Measurements from ENCODE around the gene NDUFA9.

The NDUFA9 gene

GRCh38 chr12:4604684-4605193 lies 44.2 kb upstream of the NDUFA9 start:
- peak; percentile 97 for ATAC-seq
- TF ChIP-seq CREB5 (CRISPR knock-in tag; IDR thresholded peaks at IDR 0.05; ENCODE audit: low read depth) (no peak), ZNF565 (CRISPR knock-in tag; conservative IDR thresholded peaks at IDR 0.05; ENCODE audit: low read depth) (no peak), PATZ1 (CRISPR knock-in tag; IDR thresholded peaks at IDR 0.05; ENCODE audit: borderline replicate concordance) (peak; percentile 75; the same call in 1 of the 2 replicates), GLIS3 (CRISPR knock-in tag; IDR thresholded peaks at IDR 0.05) (no peak), TCF4 (CRISPR knock-in tag; IDR thresholded peaks at IDR 0.05; ENCODE audit: borderline replicate concordance) (no peak), ZFP3 (CRISPR knock-in tag; IDR thresholded peaks at IDR 0.05) (0 out of 2 replicates have a peak, but pooled peaks have one; percentile 26)

- ATAC-seq: no peak
- TF ChIP-seq ZNF8 (CRISPR knock-in tag; IDR thresholded peaks at IDR 0.05) (no peak), TSHZ2 (CRISPR knock-in tag; IDR thresholded peaks at IDR 0.05) (peak; percentile 45; the same call in 1 of the 2 replicates), TCF4 (CRISPR knock-in tag; IDR thresholded peaks at IDR 0.05; ENCODE audit: borderline replicate concordance) (peak; percentile 84), BACH2 (CRISPR knock-in tag; IDR thresholded peaks at IDR 0.05; ENCODE audit: borderline replicate concordance) (no peak)
Measured at GRCh38 chr12:4607056-4607455, 41.9 kb upstream of the NDUFA9 start.

- TF ChIP-seq ISL1 (CRISPR knock-in tag; IDR thresholded peaks at IDR 0.05) (no peak), TSHZ2 (CRISPR knock-in tag; IDR thresholded peaks at IDR 0.05) (no peak), PATZ1 (CRISPR knock-in tag; IDR thresholded peaks at IDR 0.05; ENCODE audit: borderline replicate concordance) (no peak)
- ATAC-seq: no peak
Measured at GRCh38 chr12:4609071-4609470, 39.8 kb upstream of the NDUFA9 start.

GRCh38 chr12:4610481-4610880 lies 38.4 kb upstream of the NDUFA9 start:
- no peak for ATAC-seq
- TF ChIP-seq GLIS3 (CRISPR knock-in tag; IDR thresholded peaks at IDR 0.05) (no peak), SNAI2 (CRISPR knock-in tag; IDR thresholded peaks at IDR 0.05) (no peak), TOX (CRISPR knock-in tag; IDR thresholded peaks at IDR 0.05; ENCODE audit: borderline replicate concordance) (no peak), ZNF70 (CRISPR knock-in tag; IDR thresholded peaks at IDR 0.05) (no peak), ZC3H10 (CRISPR knock-in tag; IDR thresholded peaks at IDR 0.05) (no peak), TCF4 (CRISPR knock-in tag; IDR thresholded peaks at IDR 0.05; ENCODE audit: borderline replicate concordance) (no peak)

GRCh38 chr12:4615667-4616066 lies 33.2 kb upstream of the NDUFA9 start:
- no peak for TF ChIP-seq PPARA (CRISPR knock-in tag; IDR thresholded peaks at IDR 0.05; ENCODE audit: borderline replicate concordance)
- no peak for TF ChIP-seq ISL1 (CRISPR knock-in tag; IDR thresholded peaks at IDR 0.05)
- TF ChIP-seq ZNF565 (CRISPR knock-in tag; conservative IDR thresholded peaks at IDR 0.05; ENCODE audit: low read depth): no peak
- TF ChIP-seq TCF4 (CRISPR knock-in tag; IDR thresholded peaks at IDR 0.05; ENCODE audit: borderline replicate concordance): no peak
- TF ChIP-seq RARB (CRISPR knock-in tag; IDR thresholded peaks at IDR 0.05): no peak
- ATAC-seq: no peak
